A549 (cell line): ENCODE results near the gene SH3RF2. TPM values are rescaled to one million over a fixed set of nuclear protein-coding genes. Genes with fewer than 3 reads are reported as not detected.

ENCODE experiments used
- ATAC-seq, 2 experiments: fragments of 200-7000 bp in 1 of 2; fragments of >200 bp in 1 of 2; cut with Nextera tagmentation in 1 of 2; cut with Tn5 transposase in 1 of 2; 3 replicates each; pipeline versions ENCODE4 v1.8.0 to v1.9.1; 2018 to 2020; ENCODE audit warnings: mild to moderate bottlenecking in 1 of 2, moderate library complexity in 1 of 2
- CTCF ChIA-PET: fragments of 300-600 bp; sonication (Branson Sonifier 250); formaldehyde crosslinking; extraction: SDS; loops from one replicate; lab custom pipeline; 2021; ENCODE audit warnings: antibody characterized with exemption, inconsistent platforms; lab: Yijun Ruan, JAX
- POLR2A ChIA-PET: fragments of 350-600 bp; formaldehyde crosslinking; extraction: SDS; loops from one replicate; lab custom pipeline; 2021; ENCODE audit warnings: antibody characterized with exemption, inconsistent platforms; lab: Yijun Ruan, JAX
- DNase-seq, 2 experiments: peaks; one replicate each; pipeline versions ENCODE4 v3.0.0 to v3.0.0-alpha.2; 2011 to 2016; ENCODE audit warnings: low read depth in 1 of 2, low spot score in 1 of 2
- FAIRE-seq: peaks from 2 replicates; lab custom pipeline; 2011; peaks lifted over from hg19 to GRCh38; lab: Jason Lieb, UNC
- H3K27ac ChIP-seq, 2 experiments: fragments of >200 bp; sonication (Bioruptor Twin); formaldehyde crosslinking; 3 replicates each; pipeline ENCODE4 v1.5.1; 2016 to 2017
- H3K4me1 ChIP-seq: fragments of >200 bp; sonication (Bioruptor Twin); formaldehyde crosslinking; 3 replicates; pipeline ENCODE4 v1.6.1; 2016
- H3K4me2 ChIP-seq: fragments of >200 bp; sonication (Bioruptor Twin); formaldehyde crosslinking; 3 replicates; pipeline ENCODE4 v1.6.1; 2016
- H3K4me3 ChIP-seq: fragments of >200 bp; sonication (Bioruptor Twin); formaldehyde crosslinking; 3 replicates; pipeline ENCODE4 v1.5.1; 2016
- H3K9me3 ChIP-seq: fragments of >200 bp; sonication (Bioruptor Twin); formaldehyde crosslinking; 3 replicates; pipeline ENCODE4 v1.6.1; 2016
- CBX2 ChIP-seq: fragments of 200-600 bp; sonication (generic); IDR thresholded peaks from 2 replicates; pipeline ENCODE4 v1.6.1; 2016; ENCODE audit warnings: low read depth, mild to moderate bottlenecking, borderline replicate concordance
- CHD2 ChIP-seq: fragments of 150-350 bp; IDR thresholded peaks from 2 replicates; pipeline ENCODE4 v1.6.1; 2014; ENCODE audit warnings: low read length; ENCODE audit not compliant: partially characterized antibody
- CHD4 ChIP-seq: fragments of 200-600 bp; sonication (generic); IDR thresholded peaks from 2 replicates; pipeline ENCODE4 v1.6.1; 2016; ENCODE audit warnings: antibody characterized with exemption, mild to moderate bottlenecking, borderline replicate concordance
- EHF ChIP-seq: fragments of 250-450 bp; sonication (Bioruptor Pico); IDR thresholded peaks from 2 replicates; pipeline ENCODE4 v1.5.0; 2020; ENCODE audit warnings: mild to moderate bottlenecking
- HDAC2 ChIP-seq: fragments of 200-600 bp; sonication (generic); IDR thresholded peaks from 2 replicates; pipeline ENCODE4 v1.6.1; 2016
- HOXB13 ChIP-seq: fragments of 250-450 bp; sonication (Bioruptor Pico); IDR thresholded peaks from 2 replicates; pipeline ENCODE4 v1.5.0; 2020; ENCODE audit warnings: low read depth, mild to moderate bottlenecking, moderate library complexity
- KDM1A ChIP-seq: fragments of 200-600 bp; sonication (generic); IDR thresholded peaks from 2 replicates; pipeline ENCODE4 v1.6.1; 2016; ENCODE audit warnings: low read depth, mild to moderate bottlenecking
- MAZ ChIP-seq: fragments of 150-350 bp; IDR thresholded peaks from 2 replicates; pipeline ENCODE4 v1.6.1; 2014; ENCODE audit warnings: antibody characterized with exemption, low read depth, low read length, borderline replicate concordance
- NR3C1 ChIP-seq: fragments of >200 bp; sonication (Bioruptor Twin); formaldehyde crosslinking; IDR thresholded peaks from 3 replicates; pipeline ENCODE4 v1.6.1; 2017
- PHF8 ChIP-seq: fragments of 200-600 bp; sonication (generic); IDR thresholded peaks from 2 replicates; pipeline ENCODE4 v1.6.1; 2016; ENCODE audit warnings: low read depth, mild to moderate bottlenecking, antibody characterized with exemption, moderate library complexity, borderline replicate concordance
- POLR2AphosphoS2 ChIP-seq: conservative IDR thresholded peaks from 2 replicates; pipeline ENCODE4 v1.6.1; 2012; ENCODE audit warnings: low read length, improper control_type of control experiment, inconsistent platforms
- RAD21 ChIP-seq, 2 experiments: fragments of >200 bp in 1 of 2; sonication (Bioruptor Twin) in 1 of 2; formaldehyde crosslinking in 1 of 2; IDR thresholded peaks in 1 of 2; conservative IDR thresholded peaks in 1 of 2; 2 replicates in 1 of 2; 3 replicates in 1 of 2; pipeline ENCODE4 v1.6.1; 2012 to 2018; ENCODE audit warnings: inconsistent platforms in 1 of 2
- RFX5 ChIP-seq: fragments of 450-650 bp; IDR thresholded peaks from 2 replicates; pipeline ENCODE4 v1.7.1; 2014; ENCODE audit warnings: antibody characterized with exemption, mild to moderate bottlenecking, moderate library complexity
- RNF2 ChIP-seq: fragments of 200-600 bp; sonication (generic); IDR thresholded peaks from 2 replicates; pipeline ENCODE4 v1.6.1; 2016; ENCODE audit warnings: low read depth, mild to moderate bottlenecking, antibody characterized with exemption, moderate library complexity, borderline replicate concordance
- SMC3 ChIP-seq: fragments of >200 bp; sonication (Bioruptor Twin); formaldehyde crosslinking; IDR thresholded peaks from 3 replicates; pipeline ENCODE4 v1.6.1; 2018; ENCODE audit warnings: inconsistent platforms
- ZC3H11A ChIP-seq: fragments of 450-650 bp; IDR thresholded peaks from 2 replicates; pipeline ENCODE4 v1.6.1; 2014; ENCODE audit warnings: antibody characterized with exemption, mild to moderate bottlenecking
- WGBS: methylation state at CpG from one replicate; pipeline ENCODE4 v1.1.6; 2017; ENCODE audit errors: missing lambda C conversion rate; 5-methylcytosine and 5-hydroxymethylcytosine counted together
- polyA plus RNA-seq, 4 experiments: library from polyadenylated mRNA; depleted of rRNA in 3 of 4; stranded (reverse); fragments of >200 nt; fragmentation: RNase III in 1 of 4; extraction: RNeasy Plus Mini Kit Qiagen cat#74134 plus additional on column Dnase treatment in 1 of 4; gene quantifications; 2 replicates in 3 of 4; 3 replicates in 1 of 4; pipeline ENCODE4 v1.2.3, GENCODE V29; 2011 to 2017
- TF ChIP-seq, protein P1 (sequence below): fragments of >200 bp; sonication (Bioruptor Twin); formaldehyde crosslinking; IDR thresholded peaks from 3 replicates; pipeline ENCODE4 v1.5.1; 2016
- TF ChIP-seq, protein P2 (sequence below): fragments of 250-450 bp; sonication (Bioruptor Pico); IDR thresholded peaks from 2 replicates; pipeline ENCODE4 v1.5.0; 2020; ENCODE audit warnings: low read depth, mild to moderate bottlenecking, moderate library complexity
- TF ChIP-seq, protein P3 (sequence below): fragments of >200 bp; sonication (Bioruptor Twin); formaldehyde crosslinking; IDR thresholded peaks from 3 replicates; pipeline ENCODE4 v1.6.1; 2016

Gene SH3RF2
- polyA plus RNA-seq, 2 of the 4 experiments (the other 2 are of a cell fraction), result 4.1 to 6.0 TPM

DNA sequence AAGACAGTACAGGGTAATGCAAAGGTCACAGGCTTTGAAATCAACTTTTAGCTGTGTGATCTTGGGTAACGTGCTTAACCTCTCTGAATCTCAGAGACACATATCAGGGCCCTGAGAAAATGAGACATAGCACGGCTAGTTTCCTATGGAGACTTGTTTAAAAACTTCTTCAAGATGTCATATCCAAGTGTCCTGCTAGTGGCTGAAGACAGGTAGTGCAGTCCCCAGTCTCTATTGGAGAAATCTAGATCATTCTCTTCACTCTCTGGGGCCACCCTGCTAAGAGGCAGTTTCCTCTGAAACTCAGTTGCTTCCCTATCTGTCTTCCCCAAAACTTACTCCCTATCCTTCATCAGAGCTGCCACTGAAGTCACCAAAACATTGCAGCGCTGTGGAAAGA is 33.3 kb upstream of the SH3RF2 start:
- WGBS, result 84% methylated on average over 3 of the region's 3 CpGs
- FAIRE-seq (no peak), DNase-seq (peak; percentile 18 to 30), ATAC-seq (peak; percentile 69 to 87)
- Histone ChIP-seq H3K9me3 (0 out of 3 replicates have a peak, but pooled peaks cover 3% of the 10 kb centered on the region), H3K4me1 (peaks cover 8% of the 10 kb centered on the region; the same call in 1 of the 3 replicates), H3K4me3 (no peak overlapping the region), H3K4me2 (0 out of 3 replicates have a peak overlapping the region, but pooled peaks have one; percentile 21), H3K27ac (peak overlapping the region in 1 of 2 experiments; percentile 12; a peak in 1 of 6 replicates)
- TF ChIP-seq RAD21 (conservative IDR thresholded peaks at IDR 0.05 in 1 of 2, IDR thresholded peaks at IDR 0.05 in 1 of 2), result peak in 1 of 2 experiments; percentile 12; a peak in 1 of 5 replicates
- TF ChIP-seq CHD2, result no peak
- POLR2A ChIA-PET, result no interaction called here
- CTCF ChIA-PET, result interaction anchor here (0.7 to 2.7 kb wide), 8 partner anchors 9 to 140 kb away, joined by 3 to 14 read pairs (median 4); no protein-coding TSS in a partner anchor

DNA sequence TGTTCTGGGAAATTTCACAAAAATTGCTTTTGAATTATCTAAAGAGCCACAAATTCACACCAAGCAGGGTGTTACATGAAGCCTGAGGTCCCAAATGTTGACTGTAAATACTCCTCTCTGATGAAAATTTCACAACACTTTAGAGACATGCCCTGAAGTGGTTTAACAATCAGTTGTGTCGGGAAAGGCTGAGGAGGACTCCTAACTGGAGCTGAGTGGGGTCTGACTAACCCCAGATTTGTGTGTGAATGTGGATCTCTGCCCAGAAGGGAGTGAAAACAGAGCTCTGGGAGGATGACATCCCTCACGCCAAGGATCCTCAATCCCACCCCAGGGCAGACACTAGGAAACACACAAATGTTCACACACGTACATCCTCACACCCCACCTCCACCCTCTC is 32.5 kb upstream of the SH3RF2 start:
- POLR2A ChIA-PET, result no interaction called here
- WGBS, result 74% methylated on average over 3 of the region's 3 CpGs
- no peak overlapping the region for H3K4me2 ChIP-seq
- CTCF ChIA-PET, result interaction anchor here (0.9 to 2.7 kb wide), 4 partner anchors 10 to 144 kb away, joined by 3 to 14 read pairs (median 4); no protein-coding TSS in a partner anchor
- peaks cover 8% of the 10 kb centered on the region; the same call in 1 of the 3 replicates for H3K4me1 ChIP-seq
- no peak overlapping the region for H3K27ac ChIP-seq
- DNase-seq (no peak), ATAC-seq (no peak; a peak in 1 of 6 replicates), FAIRE-seq (no peak)
- no peak overlapping the region for H3K4me3 ChIP-seq
- 0 out of 3 replicates have a peak, but pooled peaks cover 3% of the 10 kb centered on the region for H3K9me3 ChIP-seq
- no peak for TF ChIP-seq NR3C1
- no peak for TF ChIP-seq HDAC2
- no peak for TF ChIP-seq PHF8
- no peak for TF ChIP-seq POLR2AphosphoS2
- no peak for TF ChIP-seq RFX5

DNA sequence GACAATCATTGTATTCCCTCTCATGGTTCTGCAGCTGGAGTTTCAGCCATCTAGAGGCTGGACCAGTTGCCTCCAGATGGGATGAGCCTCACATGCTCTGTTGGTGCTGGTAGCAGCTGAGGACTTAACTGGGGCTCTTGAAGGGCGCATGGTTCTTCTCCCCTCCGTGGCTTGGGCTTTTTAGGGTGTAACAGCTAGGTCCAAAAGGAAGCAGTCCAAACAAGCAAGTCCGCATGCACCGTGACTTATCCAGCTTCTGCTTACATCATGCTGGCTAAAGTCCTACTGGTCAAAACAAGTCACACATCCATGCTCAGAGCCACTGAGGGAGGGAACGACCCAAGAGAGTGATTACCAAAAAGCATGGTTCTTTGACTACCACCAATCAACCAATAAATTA is 31.6 kb upstream of the SH3RF2 start:
- no peak for ATAC-seq
- Histone ChIP-seq H3K4me2 (no peak overlapping the region), H3K4me1 (peaks cover 8% of the 10 kb centered on the region; the same call in 1 of the 3 replicates), H3K4me3 (no peak overlapping the region), H3K9me3 (no peaks in the 10 kb centered on the region), H3K27ac (no peak overlapping the region)
- TF ChIP-seq MAZ (no peak), CHD4 (no peak), EHF (CRISPR knock-in tag) (no peak), CBX2 (no peak), SMC3 (no peak)
- TF ChIP-seq, protein P1, sequence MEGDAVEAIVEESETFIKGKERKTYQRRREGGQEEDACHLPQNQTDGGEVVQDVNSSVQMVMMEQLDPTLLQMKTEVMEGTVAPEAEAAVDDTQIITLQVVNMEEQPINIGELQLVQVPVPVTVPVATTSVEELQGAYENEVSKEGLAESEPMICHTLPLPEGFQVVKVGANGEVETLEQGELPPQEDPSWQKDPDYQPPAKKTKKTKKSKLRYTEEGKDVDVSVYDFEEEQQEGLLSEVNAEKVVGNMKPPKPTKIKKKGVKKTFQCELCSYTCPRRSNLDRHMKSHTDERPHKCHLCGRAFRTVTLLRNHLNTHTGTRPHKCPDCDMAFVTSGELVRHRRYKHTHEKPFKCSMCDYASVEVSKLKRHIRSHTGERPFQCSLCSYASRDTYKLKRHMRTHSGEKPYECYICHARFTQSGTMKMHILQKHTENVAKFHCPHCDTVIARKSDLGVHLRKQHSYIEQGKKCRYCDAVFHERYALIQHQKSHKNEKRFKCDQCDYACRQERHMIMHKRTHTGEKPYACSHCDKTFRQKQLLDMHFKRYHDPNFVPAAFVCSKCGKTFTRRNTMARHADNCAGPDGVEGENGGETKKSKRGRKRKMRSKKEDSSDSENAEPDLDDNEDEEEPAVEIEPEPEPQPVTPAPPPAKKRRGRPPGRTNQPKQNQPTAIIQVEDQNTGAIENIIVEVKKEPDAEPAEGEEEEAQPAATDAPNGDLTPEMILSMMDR, result no peak
- WGBS, result 74% methylated on average over 5 of the region's 5 CpGs
- no peak for FAIRE-seq
- CTCF ChIA-PET, result interaction anchor here (0.9 to 2.2 kb wide), 4 partner anchors 13 to 147 kb away, joined by 3 to 5 read pairs (median 4); no protein-coding TSS in a partner anchor
- DNase-seq, result no peak
- POLR2A ChIA-PET, result no interaction called here

DNA sequence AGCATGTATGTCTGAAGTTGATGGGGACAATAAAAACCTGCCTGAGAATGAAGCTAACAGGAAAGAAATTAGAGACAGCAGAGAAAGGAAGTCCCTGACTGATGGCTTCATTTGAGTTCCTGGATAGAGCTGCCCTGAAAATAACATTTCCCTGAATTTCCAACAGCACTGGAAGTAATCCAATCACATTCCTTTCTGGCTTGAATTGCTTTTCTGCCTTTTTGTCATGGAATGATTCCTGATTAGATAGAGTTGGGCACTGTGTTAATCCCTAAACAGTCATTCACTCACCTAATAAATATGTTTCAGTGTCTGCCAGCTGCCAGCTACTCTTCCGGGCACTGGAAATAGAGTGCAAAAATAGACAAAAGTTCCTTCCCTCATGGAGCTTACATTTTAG is 30.0 kb upstream of the SH3RF2 start:
- no peak for FAIRE-seq
- no peak for ATAC-seq
- Histone ChIP-seq H3K9me3 (no peaks in the 10 kb centered on the region), H3K4me1 (peaks cover 8% of the 10 kb centered on the region; the same call in 1 of the 3 replicates), H3K4me2 (no peak overlapping the region), H3K27ac (no peak overlapping the region), H3K4me3 (no peak overlapping the region)
- no peak for TF ChIP-seq RNF2
- no peak for TF ChIP-seq EHF (CRISPR knock-in tag)
- TF ChIP-seq, protein P2, sequence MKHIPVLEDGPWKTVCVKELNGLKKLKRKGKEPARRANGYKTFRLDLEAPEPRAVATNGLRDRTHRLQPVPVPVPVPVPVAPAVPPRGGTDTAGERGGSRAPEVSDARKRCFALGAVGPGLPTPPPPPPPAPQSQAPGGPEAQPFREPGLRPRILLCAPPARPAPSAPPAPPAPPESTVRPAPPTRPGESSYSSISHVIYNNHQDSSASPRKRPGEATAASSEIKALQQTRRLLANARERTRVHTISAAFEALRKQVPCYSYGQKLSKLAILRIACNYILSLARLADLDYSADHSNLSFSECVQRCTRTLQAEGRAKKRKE (CRISPR knock-in tag), result no peak
- TF ChIP-seq HOXB13 (CRISPR knock-in tag), result no peak
- TF ChIP-seq, protein P3, sequence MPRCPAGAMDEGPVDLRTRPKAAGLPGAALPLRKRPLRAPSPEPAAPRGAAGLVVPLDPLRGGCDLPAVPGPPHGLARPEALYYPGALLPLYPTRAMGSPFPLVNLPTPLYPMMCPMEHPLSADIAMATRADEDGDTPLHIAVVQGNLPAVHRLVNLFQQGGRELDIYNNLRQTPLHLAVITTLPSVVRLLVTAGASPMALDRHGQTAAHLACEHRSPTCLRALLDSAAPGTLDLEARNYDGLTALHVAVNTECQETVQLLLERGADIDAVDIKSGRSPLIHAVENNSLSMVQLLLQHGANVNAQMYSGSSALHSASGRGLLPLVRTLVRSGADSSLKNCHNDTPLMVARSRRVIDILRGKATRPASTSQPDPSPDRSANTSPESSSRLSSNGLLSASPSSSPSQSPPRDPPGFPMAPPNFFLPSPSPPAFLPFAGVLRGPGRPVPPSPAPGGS, result no peak
- no peak for TF ChIP-seq POLR2AphosphoS2
- TF ChIP-seq KDM1A, result no peak
- no peak for TF ChIP-seq ZC3H11A
- TF ChIP-seq MAZ, result no peak
- WGBS, result 82% methylated on average over 1 of the region's 1 CpG
- ChIA-PET CTCF (interaction anchor here (0.7 to 3.9 kb wide), 6 partner anchors 16 to 144 kb away, joined by 3 to 81 read pairs (median 13); no protein-coding TSS in a partner anchor), POLR2A (no interaction called here)
- no peak for DNase-seq
